ENCODE data around the gene CYB5B.
"Not testable (repeated sequence)": the region's sequence is repeated elsewhere in the genome, so short reads cannot be mapped to it uniquely, and the experiment has no call there.

Gene CYB5B

GRCh38 chr16:69424935-69425784 lies 741 bp downstream of the CYB5B start:
- H3K36me3 ChIP-seq (ENCODE audit: control insufficient read depth, insufficient read depth, low read length), result peaks cover 22% of the 10 kb centered on the region
- peak overlapping the region; percentile 76 for H3K4me3 ChIP-seq (ENCODE audit: insufficient read depth, low read depth, low read length, poor library complexity, severe bottlenecking)
- H3K27me3 ChIP-seq (replicated peaks; ENCODE audit: control insufficient read depth, insufficient read depth, low read length, poor library complexity, severe bottlenecking), result no peaks in the 10 kb centered on the region
- H3K4me1 ChIP-seq (ENCODE audit: control insufficient read depth, insufficient read depth, low read length, poor library complexity, severe bottlenecking), result peaks cover 9% of the 10 kb centered on the region
- H3K9me3 ChIP-seq (ENCODE audit: control insufficient read depth, low read length), result no peaks in the 10 kb centered on the region
- peak overlapping the region; percentile 70 for H3K27ac ChIP-seq (ENCODE audit: insufficient read depth, low read length, poor library complexity, severe bottlenecking)
- DNase-seq, result no peak

GRCh38 chr16:69428652-69429051 lies 4.2 kb downstream of the CYB5B start:
- Histone ChIP-seq H3K9me3 (ENCODE audit: control insufficient read depth, low read length) (no peaks in the 10 kb centered on the region), H3K36me3 (ENCODE audit: control insufficient read depth, insufficient read depth, low read length) (peaks cover 34% of the 10 kb centered on the region)

GRCh38 chr16:69429058-69429640 lies 4.7 kb downstream of the CYB5B start:
- H3K9me3 ChIP-seq (ENCODE audit: control insufficient read depth, low read length); H3K27me3 ChIP-seq (replicated peaks; ENCODE audit: control insufficient read depth, insufficient read depth, low read length, poor library complexity, severe bottlenecking); H3K27ac ChIP-seq (ENCODE audit: insufficient read depth, low read length, poor library complexity, severe bottlenecking); H3K4me3 ChIP-seq (ENCODE audit: insufficient read depth, low read depth, low read length, poor library complexity, severe bottlenecking); H3K4me1 ChIP-seq (ENCODE audit: control insufficient read depth, insufficient read depth, low read length, poor library complexity, severe bottlenecking); DNase-seq: not testable (repeated sequence)
- peaks cover 34% of the 10 kb centered on the region for H3K36me3 ChIP-seq (ENCODE audit: control insufficient read depth, insufficient read depth, low read length)

More at GRCh38 chr16:69428652-69429051, 4.2 kb downstream of the CYB5B start:
- peaks cover 9% of the 10 kb centered on the region for H3K4me1 ChIP-seq (ENCODE audit: control insufficient read depth, insufficient read depth, low read length, poor library complexity, severe bottlenecking)
- no peaks in the 10 kb centered on the region for H3K27me3 ChIP-seq (replicated peaks; ENCODE audit: control insufficient read depth, insufficient read depth, low read length, poor library complexity, severe bottlenecking)
- H3K27ac ChIP-seq (ENCODE audit: insufficient read depth, low read length, poor library complexity, severe bottlenecking), result no peak overlapping the region
- no peak overlapping the region for H3K4me3 ChIP-seq (ENCODE audit: insufficient read depth, low read depth, low read length, poor library complexity, severe bottlenecking)
- no peak for DNase-seq

- DNase-seq, result no peak
- Histone ChIP-seq H3K27me3 (replicated peaks; ENCODE audit: control insufficient read depth, insufficient read depth, low read length, poor library complexity, severe bottlenecking) (no peaks in the 10 kb centered on the region), H3K27ac (ENCODE audit: insufficient read depth, low read length, poor library complexity, severe bottlenecking) (no peak overlapping the region), H3K4me1 (ENCODE audit: control insufficient read depth, insufficient read depth, low read length, poor library complexity, severe bottlenecking) (no peaks in the 10 kb centered on the region), H3K4me3 (ENCODE audit: insufficient read depth, low read depth, low read length, poor library complexity, severe bottlenecking) (no peak overlapping the region), H3K36me3 (ENCODE audit: control insufficient read depth, insufficient read depth, low read length) (peaks cover 37% of the 10 kb centered on the region), H3K9me3 (ENCODE audit: control insufficient read depth, low read length) (no peaks in the 10 kb centered on the region)
These were observed 7.6 kb downstream of the CYB5B start for GRCh38 chr16:69431948-69432468.

GRCh38 chr16:69434066-69434465 lies 9.6 kb downstream of the CYB5B start:
- no peaks in the 10 kb centered on the region for H3K27me3 ChIP-seq (replicated peaks; ENCODE audit: control insufficient read depth, insufficient read depth, low read length, poor library complexity, severe bottlenecking)
- H3K27ac ChIP-seq (ENCODE audit: insufficient read depth, low read length, poor library complexity, severe bottlenecking), result no peak overlapping the region
- H3K4me3 ChIP-seq (ENCODE audit: insufficient read depth, low read depth, low read length, poor library complexity, severe bottlenecking), result no peak overlapping the region
- H3K4me1 ChIP-seq (ENCODE audit: control insufficient read depth, insufficient read depth, low read length, poor library complexity, severe bottlenecking), result peaks cover 3% of the 10 kb centered on the region
- H3K36me3 ChIP-seq (ENCODE audit: control insufficient read depth, insufficient read depth, low read length), result peaks cover 25% of the 10 kb centered on the region
- no peaks in the 10 kb centered on the region for H3K9me3 ChIP-seq (ENCODE audit: control insufficient read depth, low read length)
- no peak for DNase-seq

GRCh38 chr16:69435977-69436820 lies 11.8 kb downstream of the CYB5B start:
- Histone ChIP-seq H3K9me3 (ENCODE audit: control insufficient read depth, low read length) (no peaks in the 10 kb centered on the region), H3K27ac (ENCODE audit: insufficient read depth, low read length, poor library complexity, severe bottlenecking) (no peak overlapping the region), H3K36me3 (ENCODE audit: control insufficient read depth, insufficient read depth, low read length) (peaks cover 16% of the 10 kb centered on the region), H3K27me3 (replicated peaks; ENCODE audit: control insufficient read depth, insufficient read depth, low read length, poor library complexity, severe bottlenecking) (no peaks in the 10 kb centered on the region), H3K4me1 (ENCODE audit: control insufficient read depth, insufficient read depth, low read length, poor library complexity, severe bottlenecking) (peaks cover 3% of the 10 kb centered on the region), H3K4me3 (ENCODE audit: insufficient read depth, low read depth, low read length, poor library complexity, severe bottlenecking) (no peak overlapping the region)
- no peak for DNase-seq

- DNase-seq, result no peak
- Histone ChIP-seq H3K27me3 (replicated peaks; ENCODE audit: control insufficient read depth, insufficient read depth, low read length, poor library complexity, severe bottlenecking) (no peaks in the 10 kb centered on the region), H3K4me1 (ENCODE audit: control insufficient read depth, insufficient read depth, low read length, poor library complexity, severe bottlenecking) (peaks cover 3% of the 10 kb centered on the region), H3K36me3 (ENCODE audit: control insufficient read depth, insufficient read depth, low read length) (peaks cover 9% of the 10 kb centered on the region), H3K9me3 (ENCODE audit: control insufficient read depth, low read length) (no peaks in the 10 kb centered on the region), H3K4me3 (ENCODE audit: insufficient read depth, low read depth, low read length, poor library complexity, severe bottlenecking) (no peak overlapping the region), H3K27ac (ENCODE audit: insufficient read depth, low read length, poor library complexity, severe bottlenecking) (no peak overlapping the region)
These were observed 12.5 kb downstream of the CYB5B start for GRCh38 chr16:69436896-69437295.

- H3K4me1 ChIP-seq (ENCODE audit: control insufficient read depth, insufficient read depth, low read length, poor library complexity, severe bottlenecking), result peaks cover 3% of the 10 kb centered on the region
- DNase-seq, result no peak
- H3K9me3 ChIP-seq (ENCODE audit: control insufficient read depth, low read length), result no peaks in the 10 kb centered on the region
- H3K27me3 ChIP-seq (replicated peaks; ENCODE audit: control insufficient read depth, insufficient read depth, low read length, poor library complexity, severe bottlenecking), result no peaks in the 10 kb centered on the region
- peak overlapping the region; percentile 16 for H3K27ac ChIP-seq (ENCODE audit: insufficient read depth, low read length, poor library complexity, severe bottlenecking)
- peaks cover 6% of the 10 kb centered on the region for H3K36me3 ChIP-seq (ENCODE audit: control insufficient read depth, insufficient read depth, low read length)
- H3K4me3 ChIP-seq (ENCODE audit: insufficient read depth, low read depth, low read length, poor library complexity, severe bottlenecking), result no peak overlapping the region
These were observed 14.0 kb downstream of the CYB5B start for GRCh38 chr16:69438465-69438864.

GRCh38 chr16:69440250-69440649 lies 15.8 kb downstream of the CYB5B start:
- no peak for DNase-seq
- no peaks in the 10 kb centered on the region for H3K9me3 ChIP-seq (ENCODE audit: control insufficient read depth, low read length)
- H3K27me3 ChIP-seq (replicated peaks; ENCODE audit: control insufficient read depth, insufficient read depth, low read length, poor library complexity, severe bottlenecking), result no peaks in the 10 kb centered on the region
- H3K4me1 ChIP-seq (ENCODE audit: control insufficient read depth, insufficient read depth, low read length, poor library complexity, severe bottlenecking), result peaks cover 9% of the 10 kb centered on the region
- no peak overlapping the region for H3K4me3 ChIP-seq (ENCODE audit: insufficient read depth, low read depth, low read length, poor library complexity, severe bottlenecking)
- no peaks in the 10 kb centered on the region for H3K36me3 ChIP-seq (ENCODE audit: control insufficient read depth, insufficient read depth, low read length)
- H3K27ac ChIP-seq (ENCODE audit: insufficient read depth, low read length, poor library complexity, severe bottlenecking), result no peak overlapping the region
